ENCODE measurements around the gene PHLDA2.

DNA sequence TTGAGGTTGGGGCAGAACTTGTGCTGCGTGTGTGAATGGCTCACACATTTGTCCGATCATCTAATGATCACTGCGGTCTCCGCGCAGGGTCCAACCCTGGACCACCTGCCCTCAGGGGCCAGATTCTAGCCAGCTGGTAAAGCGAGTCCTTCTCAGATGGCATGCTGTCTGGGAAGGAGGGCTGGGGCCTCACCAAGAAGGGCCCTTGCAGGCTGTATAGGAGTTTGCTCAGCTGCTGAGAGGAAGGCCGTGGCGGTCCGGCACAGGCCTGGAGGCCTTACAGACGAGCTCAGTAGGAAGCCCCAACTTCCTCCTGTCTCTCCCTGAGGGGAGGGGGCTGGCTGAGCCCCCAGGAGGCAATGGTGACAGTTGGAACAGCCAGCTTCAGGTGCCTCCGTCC, 13.7 kb downstream of the PHLDA2 start:
- TF ChIP-seq EZH2 (IDR thresholded peaks at IDR 0.05; ENCODE audit: borderline replicate concordance, low read depth, low read length, poor library complexity, severe bottlenecking) = no peak
- TF ChIP-seq, protein P1, sequence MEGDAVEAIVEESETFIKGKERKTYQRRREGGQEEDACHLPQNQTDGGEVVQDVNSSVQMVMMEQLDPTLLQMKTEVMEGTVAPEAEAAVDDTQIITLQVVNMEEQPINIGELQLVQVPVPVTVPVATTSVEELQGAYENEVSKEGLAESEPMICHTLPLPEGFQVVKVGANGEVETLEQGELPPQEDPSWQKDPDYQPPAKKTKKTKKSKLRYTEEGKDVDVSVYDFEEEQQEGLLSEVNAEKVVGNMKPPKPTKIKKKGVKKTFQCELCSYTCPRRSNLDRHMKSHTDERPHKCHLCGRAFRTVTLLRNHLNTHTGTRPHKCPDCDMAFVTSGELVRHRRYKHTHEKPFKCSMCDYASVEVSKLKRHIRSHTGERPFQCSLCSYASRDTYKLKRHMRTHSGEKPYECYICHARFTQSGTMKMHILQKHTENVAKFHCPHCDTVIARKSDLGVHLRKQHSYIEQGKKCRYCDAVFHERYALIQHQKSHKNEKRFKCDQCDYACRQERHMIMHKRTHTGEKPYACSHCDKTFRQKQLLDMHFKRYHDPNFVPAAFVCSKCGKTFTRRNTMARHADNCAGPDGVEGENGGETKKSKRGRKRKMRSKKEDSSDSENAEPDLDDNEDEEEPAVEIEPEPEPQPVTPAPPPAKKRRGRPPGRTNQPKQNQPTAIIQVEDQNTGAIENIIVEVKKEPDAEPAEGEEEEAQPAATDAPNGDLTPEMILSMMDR (conservative IDR thresholded peaks at IDR 0.05; ENCODE audit: low read depth, low read length) = no peak

Data from A673 (cell line).